Measurements from ENCODE around the gene CCDC83.
A peak's percentile ranks its signal among the peaks of the same experiment; 100 is the strongest.
"Not testable (repeated sequence)": the region's sequence is repeated elsewhere in the genome, so short reads cannot be mapped to it uniquely, and the experiment has no call there.

Gene CCDC83

DNA sequence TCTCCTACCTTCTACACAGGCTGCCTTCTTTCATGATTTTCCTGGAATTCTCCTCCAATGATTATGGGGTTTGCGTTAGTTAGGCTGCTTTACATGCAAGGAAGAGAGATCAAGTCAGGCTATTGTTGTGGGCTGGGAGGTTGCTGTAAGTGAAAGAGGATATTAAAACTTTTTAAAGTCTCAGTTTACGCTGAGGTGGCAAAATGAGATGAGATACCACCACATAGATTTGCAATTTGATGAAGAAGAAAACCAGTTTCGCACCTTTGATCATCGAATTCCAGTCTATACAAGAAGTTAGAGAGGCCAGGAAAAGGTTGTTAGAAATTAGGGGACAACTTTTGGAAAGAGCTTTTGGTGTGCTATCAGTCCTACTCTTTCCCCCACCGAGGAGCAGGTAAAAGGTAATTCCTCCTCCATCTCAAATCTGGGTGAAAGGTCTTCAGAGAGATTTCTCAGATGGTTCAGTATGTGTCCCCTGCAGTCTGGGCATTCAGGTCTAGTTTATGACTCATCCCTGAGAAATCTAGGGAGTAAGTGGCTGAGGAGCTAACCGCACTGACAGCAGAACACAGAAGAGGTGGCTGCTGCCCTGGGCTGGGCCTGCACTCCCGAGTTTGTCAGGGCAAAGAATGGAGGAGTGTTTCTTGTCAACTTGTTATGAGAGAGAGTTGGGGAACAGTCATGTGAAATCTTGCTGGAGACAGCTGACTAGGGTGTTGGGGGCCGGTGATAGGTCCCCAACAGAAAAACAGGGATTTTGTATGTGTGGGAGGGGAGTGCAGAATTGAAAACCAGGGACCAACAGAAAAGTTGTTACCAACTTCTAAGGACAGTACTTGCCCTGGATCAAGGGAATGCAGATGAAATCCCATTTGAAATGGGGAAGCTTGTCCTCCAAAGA, 34.7 kb downstream of the CCDC83 start:
- no peak for DNase-seq

DNA sequence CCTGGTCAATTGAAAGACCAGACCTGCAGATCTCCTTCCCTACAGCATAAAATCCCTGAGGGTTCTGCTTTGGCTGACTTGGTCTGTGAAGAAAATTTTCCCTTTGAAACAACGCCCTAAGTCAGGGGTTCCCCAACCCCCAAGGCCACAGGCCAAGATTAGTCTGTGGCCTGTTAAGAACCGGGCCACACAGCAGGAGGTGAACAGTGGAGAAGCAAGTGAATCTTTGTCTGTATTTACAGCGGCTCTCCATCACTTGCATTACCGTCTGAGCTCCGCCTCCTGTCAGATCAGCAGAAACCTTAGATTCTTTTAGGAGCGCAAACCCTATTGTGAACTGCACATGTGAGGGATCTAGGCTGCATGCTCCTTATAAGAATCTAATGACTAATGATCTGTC, 38.2 kb downstream of the CCDC83 start:
- DNase-seq, result no peak

DNA sequence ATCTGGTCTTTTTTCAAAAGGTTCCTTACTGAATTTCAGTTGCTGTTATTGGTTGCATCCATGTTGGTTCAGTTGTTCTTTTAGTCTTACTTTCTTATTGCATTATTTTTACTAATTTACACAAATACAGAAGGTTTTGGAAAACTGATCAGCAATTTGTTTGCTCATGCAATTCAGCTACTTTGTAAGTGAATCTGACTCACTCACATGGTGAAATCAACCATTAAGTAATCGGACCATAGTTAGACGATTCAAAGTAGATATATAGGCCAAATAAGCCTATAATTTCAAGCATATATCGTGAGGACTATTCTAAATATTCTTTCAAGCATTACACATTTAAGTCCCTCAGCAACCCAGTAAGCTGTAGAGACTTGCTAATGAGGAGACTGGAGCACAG, 41.7 kb downstream of the CCDC83 start:
- no peak for DNase-seq

DNA sequence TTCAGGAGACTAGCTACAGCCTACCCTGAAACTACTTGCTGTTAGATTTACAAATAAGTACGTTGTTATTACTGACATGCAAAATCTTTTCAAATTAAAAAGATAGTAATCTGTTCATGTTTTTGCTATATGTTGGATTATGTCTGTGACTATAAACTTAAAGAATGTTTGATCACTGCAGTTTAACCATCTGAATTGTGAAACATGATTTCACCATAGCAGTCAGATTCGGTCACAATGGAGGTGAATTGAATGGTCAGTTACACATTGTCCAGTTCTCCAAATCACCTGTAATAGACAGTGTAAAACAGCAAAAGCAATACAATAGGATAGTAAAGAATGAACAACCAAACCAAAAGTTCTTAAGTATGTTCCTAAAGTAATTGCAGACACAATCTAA, 43.3 kb downstream of the CCDC83 start:
- no peak for DNase-seq

DNA sequence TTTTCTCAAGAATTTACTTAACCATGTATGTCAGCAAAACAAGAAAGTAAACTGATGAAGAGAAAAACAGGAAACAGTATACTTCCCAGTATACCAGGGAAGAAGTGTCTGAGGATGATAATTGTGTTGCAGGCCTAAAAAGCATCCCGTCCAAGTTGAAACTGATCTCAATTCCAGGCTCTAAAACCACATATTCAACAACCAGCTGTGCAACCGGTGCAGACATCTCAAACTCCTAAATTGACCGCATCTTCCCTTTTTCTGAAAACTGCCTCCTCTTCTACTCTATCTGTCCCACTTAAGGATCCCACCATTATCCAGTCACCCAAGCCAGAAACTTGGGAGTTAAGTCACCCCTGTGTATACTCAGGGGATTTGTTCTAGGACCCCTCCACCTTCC, 47.2 kb downstream of the CCDC83 start:
- no peak for DNase-seq

DNA sequence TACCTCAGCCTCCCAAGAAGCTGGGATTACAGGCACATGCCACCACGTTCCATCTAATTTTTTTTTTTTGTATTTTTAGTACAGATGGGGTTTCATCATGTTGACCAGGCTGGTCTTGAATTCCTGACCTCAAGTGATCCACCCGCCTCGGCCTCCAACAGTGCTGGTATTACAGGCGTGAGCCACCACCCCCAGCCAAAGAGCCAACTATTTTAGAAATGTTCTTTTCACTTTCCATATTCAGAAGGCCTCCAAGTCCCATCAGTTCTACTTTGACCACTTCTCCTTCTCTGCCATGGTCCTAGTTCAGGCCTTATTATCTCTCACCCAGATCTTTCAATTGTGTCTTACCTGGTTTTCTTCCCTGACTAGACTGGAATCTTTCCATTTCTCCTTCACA, 48.2 kb downstream of the CCDC83 start:
- DNase-seq, result no peak

- no peak for DNase-seq
Measured at GRCh38 chr11:85903811-85904210, 48.6 kb downstream of the CCDC83 start.

DNA sequence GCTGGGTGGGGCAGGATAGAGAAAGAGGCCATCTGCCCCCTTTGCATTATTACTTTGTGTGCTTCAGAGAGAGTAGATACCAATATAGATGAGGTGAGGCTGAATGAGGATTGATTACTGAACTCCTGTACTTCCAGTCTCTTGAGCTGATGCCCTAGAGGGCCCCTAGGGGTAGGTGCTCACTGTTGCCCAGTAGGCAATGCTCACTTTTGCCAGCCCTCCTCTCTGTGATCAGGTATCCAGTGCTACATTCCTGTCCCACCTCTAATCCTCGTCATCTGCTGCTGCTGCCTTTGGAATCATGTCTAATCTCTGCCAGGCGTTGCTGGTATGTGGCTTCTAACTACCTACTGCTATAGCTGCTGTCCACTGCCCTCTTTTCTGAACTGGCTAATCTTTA, 57.2 kb downstream of the CCDC83 start:
- DNase-seq, result no peak

GRCh38 chr11:85913513-85913912, 58.3 kb downstream of the CCDC83 start:
- no peak for DNase-seq

- DNase-seq, result no peak
Measured at GRCh38 chr11:85914425-85914824, 59.2 kb downstream of the CCDC83 start.

DNA sequence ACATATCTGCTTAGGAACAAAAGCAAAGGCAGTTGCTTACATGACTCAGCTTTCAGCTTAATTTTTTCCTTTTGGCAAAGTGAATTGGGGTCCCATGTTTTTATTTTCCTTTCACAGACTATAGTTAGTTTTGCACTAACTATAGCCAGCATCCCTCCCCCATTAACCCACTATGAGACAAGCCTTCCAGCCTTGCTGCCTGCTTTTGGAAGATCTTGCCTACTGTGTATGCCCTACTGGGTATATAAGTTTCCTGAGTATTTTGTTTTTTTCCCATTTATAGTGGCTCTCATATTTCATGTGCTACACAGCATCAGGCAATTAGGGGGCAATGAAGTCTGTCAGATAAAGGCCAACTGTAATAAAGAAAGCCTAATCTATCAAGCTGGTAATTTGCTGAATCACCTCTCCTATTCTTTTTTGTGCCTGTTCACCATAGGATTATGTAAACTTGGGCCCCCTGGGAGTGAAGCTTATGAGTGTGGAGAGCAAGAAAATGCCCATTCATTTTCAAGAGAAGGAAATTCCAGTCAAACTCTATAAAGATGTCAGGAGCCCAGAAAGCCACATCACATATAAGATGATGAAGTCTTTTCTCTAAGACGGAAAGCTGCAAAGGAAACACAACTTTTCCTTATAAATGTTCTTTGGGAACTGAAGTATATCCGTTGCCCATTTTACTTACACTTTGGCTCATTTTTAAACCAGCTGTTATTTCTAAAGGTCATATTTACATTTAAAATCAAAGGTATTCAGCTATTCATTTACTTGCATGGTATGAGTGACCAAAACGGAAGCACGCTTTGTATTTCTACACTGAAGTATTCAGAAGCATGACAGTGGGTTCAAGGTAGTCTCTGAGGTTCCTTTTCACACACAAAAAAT, 64.0 kb downstream of the CCDC83 start:
- DNase-seq, result no peak

DNA sequence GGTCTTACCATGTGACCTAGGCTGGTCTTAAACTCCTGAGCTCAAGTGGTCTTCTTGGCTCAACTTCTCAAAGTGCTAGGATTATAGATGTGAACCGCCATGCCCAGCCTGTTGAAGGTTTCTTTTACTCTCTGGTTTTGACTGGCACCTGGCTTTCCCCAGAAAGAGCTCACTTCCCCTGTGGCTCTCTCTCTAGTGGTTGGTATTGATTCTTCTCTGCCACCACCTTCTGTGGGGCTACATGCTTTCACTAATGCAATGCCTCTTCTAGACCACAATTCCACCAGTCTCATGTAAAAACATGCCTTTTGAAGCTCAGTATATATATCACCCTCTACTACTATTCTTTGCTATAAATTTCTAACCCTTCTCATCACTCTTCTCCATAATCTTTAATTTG, 67.2 kb downstream of the CCDC83 start:
- DNase-seq, result no peak

- DNase-seq, result no peak
Measured at GRCh38 chr11:85923455-85923854, 68.3 kb downstream of the CCDC83 start.

GRCh38 chr11:85926653-85927214, 71.6 kb downstream of the CCDC83 start:
- DNase-seq, result not testable (repeated sequence)

- DNase-seq, result peak; percentile 87
Measured at GRCh38 chr11:85930879-85931366, 75.7 kb downstream of the CCDC83 start.

GRCh38 chr11:85934596-85935169, 79.5 kb downstream of the CCDC83 start:
- no peak for DNase-seq

DNA sequence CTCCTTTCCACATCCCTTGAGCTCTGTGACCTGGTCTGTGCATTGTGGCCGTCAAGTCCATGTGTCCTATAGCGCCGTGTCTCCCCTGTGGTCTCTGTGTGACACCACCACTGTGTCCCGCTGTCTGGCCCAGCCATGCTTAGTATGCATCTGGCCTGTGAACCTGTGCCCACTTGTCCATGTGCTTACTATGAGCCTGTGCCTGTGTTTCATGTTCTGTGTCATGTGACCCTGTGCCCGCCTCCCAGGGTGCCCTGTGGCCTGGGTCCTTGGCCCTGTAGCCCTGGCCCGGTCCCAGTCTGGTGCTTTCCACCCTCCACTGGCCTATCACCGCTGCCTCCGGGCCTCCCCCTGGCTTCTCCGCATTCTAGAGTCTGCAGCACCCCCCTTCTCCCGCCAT, 80.6 kb downstream of the CCDC83 start:
- no peak for DNase-seq

DNA sequence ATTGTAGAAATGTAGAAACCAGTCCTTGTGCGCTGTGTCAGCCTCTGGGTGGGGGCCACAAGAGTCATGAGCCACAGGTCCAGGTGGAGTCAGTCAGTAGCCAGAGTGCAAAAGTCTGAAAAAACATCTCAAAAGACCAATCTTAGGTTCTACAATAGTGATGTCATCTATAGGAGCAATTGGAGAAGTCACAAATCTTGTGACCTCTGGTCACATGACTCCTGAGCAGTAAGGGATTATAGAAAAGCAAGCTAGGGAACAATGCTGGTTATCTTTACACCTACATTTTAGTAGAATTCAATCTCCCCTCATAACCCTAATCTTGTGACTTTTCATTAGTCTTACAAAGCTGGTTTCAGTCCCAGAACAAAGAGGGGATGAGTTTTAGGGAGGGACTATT, 82.7 kb downstream of the CCDC83 start:
- DNase-seq, result no peak

DNA sequence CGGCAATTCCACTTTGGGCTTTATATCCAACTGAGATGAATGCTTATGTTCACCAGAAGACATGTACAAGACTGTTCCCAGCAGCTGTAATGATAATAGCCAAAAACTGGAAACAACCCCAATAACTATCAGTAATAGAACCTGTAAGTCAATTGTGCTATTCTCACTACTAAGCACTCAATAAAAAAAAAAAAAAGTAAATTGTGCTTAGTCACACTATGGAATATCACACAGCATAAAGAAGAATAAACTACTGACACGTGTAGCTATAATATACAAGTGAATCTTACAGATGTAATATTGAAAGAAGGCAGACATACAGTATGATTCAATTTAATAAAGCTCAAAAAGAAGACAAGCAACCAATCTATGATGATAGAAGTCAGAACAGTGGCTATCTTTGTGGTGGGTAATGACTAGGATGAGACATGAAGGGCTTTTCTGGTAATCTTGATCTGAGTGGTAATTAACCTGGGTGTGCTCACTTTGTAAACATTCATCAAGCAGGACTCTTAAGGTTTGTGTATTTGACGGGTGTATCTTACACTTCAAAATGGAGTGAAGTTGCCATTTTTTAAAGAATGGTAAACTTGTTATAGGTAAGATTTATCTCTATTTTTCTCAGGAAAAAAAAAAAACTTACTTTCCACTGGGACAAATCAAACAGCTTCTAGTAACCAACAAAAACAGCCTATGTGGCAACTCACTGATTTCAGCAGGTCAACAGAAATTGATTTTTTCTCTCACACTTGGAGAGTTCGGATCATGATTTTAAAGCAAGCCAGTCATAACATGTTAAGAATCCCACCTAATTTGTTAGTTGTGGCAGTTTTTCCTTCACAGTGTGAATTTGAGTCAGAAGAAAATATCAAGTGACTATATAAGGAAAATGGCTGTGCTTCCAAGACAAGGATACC, 84.2 kb downstream of the CCDC83 start:
- DNase-seq, result no peak

GRCh38 chr11:85941380-85941973, 86.3 kb downstream of the CCDC83 start:
- peak; percentile 33 for DNase-seq

- no peak for DNase-seq
Measured at GRCh38 chr11:85945296-85945695, 90.1 kb downstream of the CCDC83 start.

DNA sequence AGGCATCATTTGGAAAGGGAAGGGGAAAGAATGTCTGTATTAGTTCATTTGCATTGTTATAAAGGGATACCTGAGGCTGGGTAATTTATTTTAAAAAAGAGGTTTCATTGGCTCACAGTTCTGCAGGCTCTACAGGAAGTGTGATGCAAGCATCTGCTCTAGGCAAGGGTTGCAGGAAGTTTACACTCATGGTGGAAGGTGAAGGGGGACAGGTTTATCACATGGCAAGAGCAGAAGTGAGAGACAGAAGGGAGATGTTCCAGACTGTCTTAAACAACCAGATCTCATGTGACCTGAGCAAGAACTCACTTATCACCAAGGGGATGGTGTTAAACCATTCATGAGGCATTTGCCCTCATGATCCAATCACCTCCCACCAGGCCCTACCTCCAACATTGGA, 90.6 kb downstream of the CCDC83 start:
- no peak for DNase-seq
